Astrocyte (in vitro differentiated cells and primary cell): Measurements from ENCODE around the gene EXOG. TPM values are rescaled to one million over a fixed set of nuclear protein-coding genes. Genes with fewer than 3 reads are reported as not detected.

Experiments used
- DNase-seq: peaks from one replicate; pipeline ENCODE4 v3.0.0-alpha.2; 2010; ENCODE audit warnings: low read depth
- FAIRE-seq: peaks from 2 replicates; lab custom pipeline; 2011; peaks lifted over from hg19 to GRCh38; lab: Jason Lieb, UNC
- H2AFZ ChIP-seq: 2 replicates; pipeline ENCODE4 v1.6.0; 2012; ENCODE audit warnings: low read depth, low read length, inconsistent platforms
- H3K27ac ChIP-seq: 2 replicates; pipeline ENCODE4 v1.5.1; 2011; ENCODE audit warnings: low read depth, low read length, inconsistent platforms
- H3K27me3 ChIP-seq: 2 replicates; pipeline ENCODE4 v1.6.0; 2011; ENCODE audit warnings: low read length, inconsistent platforms; ENCODE audit not compliant: insufficient read depth
- H3K36me3 ChIP-seq: 2 replicates; pipeline ENCODE4 v1.5.1; 2011; ENCODE audit warnings: low read length, inconsistent platforms; ENCODE audit not compliant: insufficient read depth
- H3K4me1 ChIP-seq: 2 replicates; pipeline ENCODE4 v1.5.1; 2011; ENCODE audit warnings: low read length, inconsistent platforms; ENCODE audit not compliant: insufficient read depth
- H3K4me2 ChIP-seq: 2 replicates; pipeline ENCODE4 v1.6.0; 2012; ENCODE audit warnings: low read length, inconsistent platforms
- H3K4me3 ChIP-seq: 2 replicates; pipeline ENCODE4 v1.5.1; 2011; ENCODE audit warnings: low read depth, mild to moderate bottlenecking, low read length, inconsistent platforms; ENCODE audit not compliant: insufficient read depth
- H3K79me2 ChIP-seq: 2 replicates; pipeline ENCODE4 v1.6.0; 2012; ENCODE audit warnings: mild to moderate bottlenecking, low read length, inconsistent platforms; ENCODE audit not compliant: insufficient read depth
- H3K9ac ChIP-seq: 2 replicates; pipeline ENCODE4 v1.6.0; 2012; ENCODE audit warnings: mild to moderate bottlenecking, low read length, inconsistent platforms
- H3K9me3 ChIP-seq: 2 replicates; pipeline ENCODE4 v1.5.1; 2012; ENCODE audit warnings: low read depth, mild to moderate bottlenecking, low read length, inconsistent platforms; ENCODE audit not compliant: insufficient read depth
- H4K20me1 ChIP-seq: 2 replicates; pipeline ENCODE4 v1.6.0; 2012; ENCODE audit warnings: low read length, inconsistent platforms; ENCODE audit not compliant: insufficient read depth
- H3K27ac Mint-ChIP-seq: one replicate; pipeline ENCODE4 v1.8.0; 2021; ENCODE audit warnings: mild to moderate bottlenecking, mixed read lengths; ENCODE audit not compliant: unreplicated experiment
- H3K27me3 Mint-ChIP-seq: one replicate; pipeline ENCODE4 v1.8.0; 2021; ENCODE audit warnings: low read depth, mixed read lengths; ENCODE audit not compliant: unreplicated experiment
- H3K36me3 Mint-ChIP-seq: one replicate; pipeline ENCODE4 v1.8.0; 2021; ENCODE audit warnings: low read depth, mixed read lengths; ENCODE audit not compliant: unreplicated experiment
- H3K4me1 Mint-ChIP-seq: one replicate; pipeline ENCODE4 v1.8.0; 2021; ENCODE audit warnings: low read depth, mixed read lengths; ENCODE audit not compliant: unreplicated experiment
- H3K4me3 Mint-ChIP-seq: one replicate; pipeline ENCODE4 v1.8.0; 2021; ENCODE audit warnings: mild to moderate bottlenecking, moderate library complexity, mixed read lengths; ENCODE audit not compliant: unreplicated experiment
- H3K9me3 Mint-ChIP-seq: one replicate; pipeline ENCODE4 v1.8.0; 2021; ENCODE audit warnings: mild to moderate bottlenecking, mixed read lengths; ENCODE audit not compliant: unreplicated experiment
- EZH2 ChIP-seq: IDR thresholded peaks from 2 replicates; pipeline ENCODE4 v1.6.1; 2012; ENCODE audit warnings: mild to moderate bottlenecking, low read length, inconsistent platforms; ENCODE audit not compliant: insufficient read depth
- total RNA-seq: library from RNA; stranded (reverse); gene quantifications from 2 replicates; pipeline ENCODE4 v1.2.1, GENCODE V29; 2021
- TF ChIP-seq, protein P1 (sequence below): IDR thresholded peaks from 2 replicates; pipeline ENCODE4 v1.5.1; 2011; ENCODE audit warnings: low read depth, mild to moderate bottlenecking, inconsistent platforms, low read length, moderate library complexity; ENCODE audit not compliant: insufficient read depth

Gene EXOG
- total RNA-seq, 1 donor from 2014 or later = 11.5 TPM

- Mint-ChIP-seq H3K4me3 (no peak overlapping the region), H3K27ac (no peak overlapping the region), H3K36me3 (peaks cover under 1% of the 10 kb centered on the region), H3K4me1 (peaks cover 17% of the 10 kb centered on the region), H3K27me3 (peaks cover 26% of the 10 kb centered on the region), H3K9me3 (no peaks in the 10 kb centered on the region)
- H4K20me1 ChIP-seq = no peaks in the 10 kb centered on the region
- H3K27me3 ChIP-seq = no peaks in the 10 kb centered on the region
- no peak overlapping the region for H3K27ac ChIP-seq
- H3K4me1 ChIP-seq = no peaks in the 10 kb centered on the region
- H3K4me3 ChIP-seq = no peak overlapping the region
- no peak overlapping the region for H2AFZ ChIP-seq
- FAIRE-seq (no peak), DNase-seq (no peak)
- H3K36me3 ChIP-seq = no peaks in the 10 kb centered on the region
- no peak for TF ChIP-seq EZH2
- TF ChIP-seq, protein P1, sequence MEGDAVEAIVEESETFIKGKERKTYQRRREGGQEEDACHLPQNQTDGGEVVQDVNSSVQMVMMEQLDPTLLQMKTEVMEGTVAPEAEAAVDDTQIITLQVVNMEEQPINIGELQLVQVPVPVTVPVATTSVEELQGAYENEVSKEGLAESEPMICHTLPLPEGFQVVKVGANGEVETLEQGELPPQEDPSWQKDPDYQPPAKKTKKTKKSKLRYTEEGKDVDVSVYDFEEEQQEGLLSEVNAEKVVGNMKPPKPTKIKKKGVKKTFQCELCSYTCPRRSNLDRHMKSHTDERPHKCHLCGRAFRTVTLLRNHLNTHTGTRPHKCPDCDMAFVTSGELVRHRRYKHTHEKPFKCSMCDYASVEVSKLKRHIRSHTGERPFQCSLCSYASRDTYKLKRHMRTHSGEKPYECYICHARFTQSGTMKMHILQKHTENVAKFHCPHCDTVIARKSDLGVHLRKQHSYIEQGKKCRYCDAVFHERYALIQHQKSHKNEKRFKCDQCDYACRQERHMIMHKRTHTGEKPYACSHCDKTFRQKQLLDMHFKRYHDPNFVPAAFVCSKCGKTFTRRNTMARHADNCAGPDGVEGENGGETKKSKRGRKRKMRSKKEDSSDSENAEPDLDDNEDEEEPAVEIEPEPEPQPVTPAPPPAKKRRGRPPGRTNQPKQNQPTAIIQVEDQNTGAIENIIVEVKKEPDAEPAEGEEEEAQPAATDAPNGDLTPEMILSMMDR = no peak
- no peaks in the 10 kb centered on the region for H3K79me2 ChIP-seq
- no peak overlapping the region for H3K9ac ChIP-seq
- no peaks in the 10 kb centered on the region for H3K9me3 ChIP-seq
- no peak overlapping the region for H3K4me2 ChIP-seq
Observed at GRCh38 chr3:38541806-38542205, 45.7 kb downstream of the EXOG start.

DNA sequence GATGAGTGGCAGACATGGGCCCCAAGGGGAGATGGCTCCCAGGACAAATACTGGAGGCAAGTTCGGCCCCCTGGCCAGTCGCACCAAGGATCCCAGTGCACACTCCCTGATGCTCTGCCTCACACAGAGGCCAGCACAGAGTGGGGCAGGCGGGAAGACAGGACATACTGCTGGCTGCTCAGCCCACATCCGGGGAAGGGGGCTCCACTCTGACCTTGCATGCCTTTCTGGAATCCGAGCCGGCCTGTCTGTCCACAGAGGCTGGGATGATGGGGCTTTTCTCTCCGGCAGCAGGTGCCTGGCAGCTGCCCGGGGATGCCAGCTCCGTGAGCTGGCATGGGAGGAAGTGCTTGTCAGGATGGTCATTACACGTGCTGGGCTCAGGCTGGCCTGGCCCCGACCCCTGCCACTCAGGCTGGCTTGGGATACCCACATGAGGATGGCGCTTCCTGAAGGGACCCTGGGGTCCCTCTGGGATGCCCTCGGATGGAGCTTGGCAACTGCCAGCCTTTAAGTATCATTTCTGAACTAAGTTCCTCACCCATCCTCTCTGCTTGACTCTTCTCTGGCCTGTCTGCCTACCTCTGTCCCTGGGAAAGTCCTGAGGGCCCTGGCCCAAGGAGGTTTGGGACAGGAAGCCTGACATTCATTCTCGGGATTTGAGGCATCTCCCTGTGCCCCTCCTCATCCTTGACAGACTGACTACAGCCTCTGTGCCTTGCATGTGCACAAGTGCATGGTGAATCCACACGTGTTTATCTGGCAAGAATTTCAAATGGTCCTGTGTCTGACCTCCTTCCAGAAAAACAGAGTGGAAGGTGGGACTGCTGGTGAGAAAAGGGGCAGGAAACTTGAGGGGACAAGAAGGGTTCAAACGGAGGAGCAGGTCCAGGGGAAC lies 46.5 kb downstream of the EXOG start:
- H3K36me3 ChIP-seq = no peaks in the 10 kb centered on the region
- no peak overlapping the region for H3K9ac ChIP-seq
- TF ChIP-seq EZH2 = no peak
- TF ChIP-seq, protein P1 = no peak
- peaks cover 26% of the 10 kb centered on the region for H3K27me3 Mint-ChIP-seq
- no peaks in the 10 kb centered on the region for H3K4me1 ChIP-seq
- H3K27ac ChIP-seq = no peak overlapping the region
- no peak overlapping the region for H3K4me3 ChIP-seq
- no peaks in the 10 kb centered on the region for H4K20me1 ChIP-seq
- FAIRE-seq = no peak
- no peaks in the 10 kb centered on the region for H3K27me3 ChIP-seq
- no peaks in the 10 kb centered on the region for H3K9me3 ChIP-seq
- H3K4me2 ChIP-seq = no peak overlapping the region
- DNase-seq = no peak
- H3K27ac Mint-ChIP-seq = no peak overlapping the region
- no peak overlapping the region for H3K4me3 Mint-ChIP-seq
- H3K79me2 ChIP-seq = no peaks in the 10 kb centered on the region
- peaks cover 15% of the 10 kb centered on the region for H3K4me1 Mint-ChIP-seq
- H3K36me3 Mint-ChIP-seq = no peaks in the 10 kb centered on the region
- H3K9me3 Mint-ChIP-seq = no peaks in the 10 kb centered on the region
- no peak overlapping the region for H2AFZ ChIP-seq

DNA sequence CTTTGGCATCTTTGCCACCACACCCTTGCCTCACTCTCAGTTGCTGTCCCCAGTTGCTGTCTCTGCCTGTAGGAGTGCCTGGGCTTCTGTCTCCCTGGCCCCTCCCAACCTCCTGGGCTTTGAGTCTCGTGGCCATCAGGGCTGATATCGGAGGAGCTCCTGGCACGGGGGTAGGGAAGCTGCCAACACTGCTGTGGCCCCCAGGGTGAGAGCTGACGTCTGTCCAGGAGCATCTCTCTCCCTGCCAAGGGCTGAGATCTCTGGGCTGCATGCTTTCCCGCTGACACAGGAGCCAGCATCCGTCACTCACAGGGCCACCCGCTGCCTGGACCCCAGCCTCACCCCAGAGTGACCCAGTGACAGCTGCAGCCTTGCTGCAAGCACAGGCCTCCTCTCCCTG lies 47.4 kb downstream of the EXOG start:
- no peak for DNase-seq
- H3K4me2 ChIP-seq = no peak overlapping the region

More for the DNA sequence above, 47.4 kb downstream of the EXOG start:
- Histone ChIP-seq H4K20me1 (no peaks in the 10 kb centered on the region), H3K27me3 (no peaks in the 10 kb centered on the region), H3K9ac (no peak overlapping the region), H3K36me3 (no peaks in the 10 kb centered on the region), H2AFZ (no peak overlapping the region), H3K27ac (no peak overlapping the region), H3K4me1 (no peaks in the 10 kb centered on the region), H3K79me2 (no peaks in the 10 kb centered on the region), H3K4me3 (no peak overlapping the region), H3K9me3 (no peaks in the 10 kb centered on the region)
- H3K27me3 Mint-ChIP-seq = peaks cover 29% of the 10 kb centered on the region
- H3K27ac Mint-ChIP-seq = no peak overlapping the region
- peaks cover 22% of the 10 kb centered on the region for H3K4me1 Mint-ChIP-seq
- H3K36me3 Mint-ChIP-seq = no peaks in the 10 kb centered on the region
- FAIRE-seq = no peak
- no peak overlapping the region for H3K4me3 Mint-ChIP-seq
- H3K9me3 Mint-ChIP-seq = no peaks in the 10 kb centered on the region
- no peak for TF ChIP-seq EZH2
- TF ChIP-seq, protein P1 = no peak
